ENCODE data around the gene PLB1. TPM values are rescaled to one million over a fixed set of nuclear protein-coding genes. Genes with fewer than 3 reads are reported as not detected.

Gene PLB1
- total RNA-seq, 1 experiment from 2014 or later: 0.44 TPM

- H3K9me3 Mint-ChIP-seq: no peaks in the 10 kb centered on the region
- DNase-seq (ENCODE audit: low spot score): no peak
- H3K27me3 Mint-ChIP-seq (ENCODE audit: low read depth): peaks cover 2% of the 10 kb centered on the region; the same call in 1 of the 2 replicates
- H3K27ac Mint-ChIP-seq: no peak overlapping the region
- ATAC-seq: no peak
- H3K36me3 Mint-ChIP-seq: no peaks in the 10 kb centered on the region
- no peak overlapping the region for H3K4me3 Mint-ChIP-seq
- peaks cover 4% of the 10 kb centered on the region; the same call in 1 of the 2 replicates for H3K4me1 Mint-ChIP-seq
- TF ChIP-seq HMGXB4 (CRISPR knock-in tag; IDR thresholded peaks at IDR 0.05): peak; percentile 44; the same call in 1 of the 2 replicates
- TF ChIP-seq FOXK1 (CRISPR knock-in tag; IDR thresholded peaks at IDR 0.05): no peak
- TF ChIP-seq GTF2I (CRISPR knock-in tag; conservative IDR thresholded peaks at IDR 0.05): no peak
- CTCF ChIA-PET: interaction anchor here (0.5 to 1.4 kb wide), 18 partner anchors 14 to 748 kb away, joined by 3 to 6 read pairs (median 3); no protein-coding TSS in a partner anchor
- POLR2A ChIA-PET: no interaction called here
Observed at GRCh38 chr2:28451793-28452533, 43.9 kb upstream of the PLB1 start.

DNA sequence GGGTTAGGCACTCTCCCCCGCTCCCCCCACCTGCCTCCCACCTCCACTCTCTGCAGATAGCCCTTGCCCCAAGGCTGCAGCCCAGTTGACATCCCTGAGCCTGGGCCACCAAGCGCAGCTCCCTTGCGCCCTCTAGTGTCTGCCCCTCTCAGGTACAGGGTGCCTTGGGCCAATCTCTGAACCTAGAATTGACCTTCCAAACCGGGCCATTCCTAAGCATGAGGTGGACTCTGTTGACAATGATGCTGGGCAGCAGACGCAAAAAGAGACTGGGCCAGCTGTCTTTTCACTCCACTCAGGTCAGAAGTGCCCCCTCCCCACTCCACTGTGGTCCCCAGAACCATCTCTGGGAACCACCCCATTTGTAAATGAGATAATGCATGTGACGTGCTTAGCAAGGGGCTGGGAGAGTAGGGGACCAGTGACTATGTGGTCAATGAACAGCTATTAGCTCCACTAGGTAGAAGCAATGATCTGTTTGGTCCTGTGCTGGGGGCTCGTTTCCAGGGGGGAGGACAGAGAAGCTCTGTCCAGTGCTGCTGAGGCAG is 43.3 kb upstream of the PLB1 start:
- H3K4me3 Mint-ChIP-seq: no peak overlapping the region

DNA sequence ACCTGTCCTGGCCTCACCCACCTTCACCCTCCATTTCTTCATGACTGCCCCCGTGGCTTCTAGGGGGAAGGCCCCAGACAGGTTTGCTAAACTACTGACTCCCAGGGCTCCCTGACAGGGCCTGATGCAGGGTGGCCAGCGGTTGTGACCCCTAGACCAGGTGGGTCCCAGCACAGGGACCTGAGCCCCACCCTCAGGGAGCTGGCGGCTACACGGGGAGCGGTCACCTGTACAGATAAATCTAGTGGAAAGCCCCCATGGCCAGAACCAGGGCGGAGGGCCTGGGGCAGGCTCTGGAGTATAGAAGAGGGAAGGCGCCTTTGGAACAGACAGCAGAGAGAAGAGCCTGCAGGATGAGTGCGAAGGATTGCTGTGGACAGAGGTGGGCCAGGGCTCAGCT is 42.5 kb upstream of the PLB1 start:
- Mint-ChIP-seq H3K9me3 (no peaks in the 10 kb centered on the region), H3K27ac (no peak overlapping the region), H3K4me1 (peaks cover 4% of the 10 kb centered on the region; the same call in 1 of the 2 replicates), H3K27me3 (ENCODE audit: low read depth) (no peaks in the 10 kb centered on the region), H3K4me3 (no peak overlapping the region), H3K36me3 (no peaks in the 10 kb centered on the region)
- no peak for TF ChIP-seq CBFB (CRISPR knock-in tag; IDR thresholded peaks at IDR 0.05; ENCODE audit: low read depth)
- no peak for TF ChIP-seq NFE2L1 (CRISPR knock-in tag; IDR thresholded peaks at IDR 0.05)
- no peak for TF ChIP-seq MLX (CRISPR knock-in tag; IDR thresholded peaks at IDR 0.05)
- TF ChIP-seq, protein P1, sequence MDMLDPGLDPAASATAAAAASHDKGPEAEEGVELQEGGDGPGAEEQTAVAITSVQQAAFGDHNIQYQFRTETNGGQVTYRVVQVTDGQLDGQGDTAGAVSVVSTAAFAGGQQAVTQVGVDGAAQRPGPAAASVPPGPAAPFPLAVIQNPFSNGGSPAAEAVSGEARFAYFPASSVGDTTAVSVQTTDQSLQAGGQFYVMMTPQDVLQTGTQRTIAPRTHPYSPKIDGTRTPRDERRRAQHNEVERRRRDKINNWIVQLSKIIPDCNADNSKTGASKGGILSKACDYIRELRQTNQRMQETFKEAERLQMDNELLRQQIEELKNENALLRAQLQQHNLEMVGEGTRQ (CRISPR knock-in tag; IDR thresholded peaks at IDR 0.05): no peak
- no peak for TF ChIP-seq TCF7 (CRISPR knock-in tag; IDR thresholded peaks at IDR 0.05; ENCODE audit: low read depth)
- TF ChIP-seq JUN (CRISPR knock-in tag; IDR thresholded peaks at IDR 0.05): no peak
- no peak for TF ChIP-seq RELA (CRISPR knock-in tag; IDR thresholded peaks at IDR 0.05; ENCODE audit: borderline replicate concordance)
- TF ChIP-seq USF1 (CRISPR knock-in tag; IDR thresholded peaks at IDR 0.05): no peak
- CTCF ChIA-PET: interaction anchor here (0.7 to 1.4 kb wide), 4 partner anchors 40 to 582 kb away, joined by 3 to 4 read pairs (median 4); no protein-coding TSS in a partner anchor
- DNase-seq (ENCODE audit: low spot score) (no peak), ATAC-seq (no peak)
- POLR2A ChIA-PET: no interaction called here

More for the DNA sequence above, 43.3 kb upstream of the PLB1 start:
- Mint-ChIP-seq H3K27me3 (ENCODE audit: low read depth) (no peaks in the 10 kb centered on the region), H3K9me3 (no peaks in the 10 kb centered on the region), H3K36me3 (no peaks in the 10 kb centered on the region), H3K27ac (no peak overlapping the region), H3K4me1 (peaks cover 4% of the 10 kb centered on the region; the same call in 1 of the 2 replicates)
- TF ChIP-seq SMAD3 (CRISPR knock-in tag; IDR thresholded peaks at IDR 0.05; ENCODE audit: borderline replicate concordance): no peak
- TF ChIP-seq, protein P2, sequence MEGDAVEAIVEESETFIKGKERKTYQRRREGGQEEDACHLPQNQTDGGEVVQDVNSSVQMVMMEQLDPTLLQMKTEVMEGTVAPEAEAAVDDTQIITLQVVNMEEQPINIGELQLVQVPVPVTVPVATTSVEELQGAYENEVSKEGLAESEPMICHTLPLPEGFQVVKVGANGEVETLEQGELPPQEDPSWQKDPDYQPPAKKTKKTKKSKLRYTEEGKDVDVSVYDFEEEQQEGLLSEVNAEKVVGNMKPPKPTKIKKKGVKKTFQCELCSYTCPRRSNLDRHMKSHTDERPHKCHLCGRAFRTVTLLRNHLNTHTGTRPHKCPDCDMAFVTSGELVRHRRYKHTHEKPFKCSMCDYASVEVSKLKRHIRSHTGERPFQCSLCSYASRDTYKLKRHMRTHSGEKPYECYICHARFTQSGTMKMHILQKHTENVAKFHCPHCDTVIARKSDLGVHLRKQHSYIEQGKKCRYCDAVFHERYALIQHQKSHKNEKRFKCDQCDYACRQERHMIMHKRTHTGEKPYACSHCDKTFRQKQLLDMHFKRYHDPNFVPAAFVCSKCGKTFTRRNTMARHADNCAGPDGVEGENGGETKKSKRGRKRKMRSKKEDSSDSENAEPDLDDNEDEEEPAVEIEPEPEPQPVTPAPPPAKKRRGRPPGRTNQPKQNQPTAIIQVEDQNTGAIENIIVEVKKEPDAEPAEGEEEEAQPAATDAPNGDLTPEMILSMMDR (IDR thresholded peaks at IDR 0.05): peak; percentile 91
- ChIA-PET CTCF (interaction anchor here (0.5 to 1.4 kb wide), 19 partner anchors 14 to 749 kb away, joined by 3 to 6 read pairs (median 3); no protein-coding TSS in a partner anchor), POLR2A (no interaction called here)
- peak; percentile 87 for DNase-seq (ENCODE audit: low spot score)
- peak; percentile 90 for ATAC-seq
